HepG2 (cell line): ENCODE data around the gene ZNF764. TPM values are rescaled to one million over a fixed set of nuclear protein-coding genes. Genes with fewer than 3 reads are reported as not detected.

Source experiments
- ATAC-seq: fragments of 200-7000 bp; cut with Tn5 transposase; 3 replicates; pipeline ENCODE4 v1.9.1; 2020; ENCODE audit warnings: mild to moderate bottlenecking, moderate library complexity
- BruUV-seq: library from RNA; stranded (reverse); fragments of 400-500 nt; replicated peaks from 2 replicates; lab custom pipeline; 2021; lab: Mats Ljungman, UMichigan
- CTCF ChIA-PET: fragments of 300-600 bp; formaldehyde crosslinking; extraction: SDS; loops from one replicate; lab custom pipeline; 2021; ENCODE audit warnings: low total read pairs, inconsistent platforms, low intra/inter-chr PET ratio; lab: Yijun Ruan, JAX
- POLR2A ChIA-PET: fragments of 350-600 bp; sonication (Branson Sonifier 250); formaldehyde crosslinking; loops from one replicate; lab custom pipeline; 2020; ENCODE audit warnings: antibody characterized with exemption, inconsistent platforms; lab: Yijun Ruan, JAX
- DNase-seq: peaks from one replicate; pipeline ENCODE4 v3.0.0-alpha.2; 2015; ENCODE audit warnings: low spot score
- FAIRE-seq: peaks from 3 replicates; lab custom pipeline; 2011; peaks lifted over from hg19 to GRCh38; lab: Jason Lieb, UNC
- H2AFZ ChIP-seq: one replicate; pipeline ENCODE4 v1.6.1; 2011; ENCODE audit warnings: low read length, inconsistent platforms
- H3K27ac ChIP-seq: fragments of 300-600 bp; 3 replicates; pipeline ENCODE4 v1.8.0; 2011; ENCODE audit warnings: mixed run types, mild to moderate bottlenecking, mixed read lengths, low read length, inconsistent platforms; ENCODE audit not compliant: insufficient read depth; ENCODE audit errors: extremely low read length
- H3K27me3 ChIP-seq, 2 experiments: fragments of 200-600 bp in 1 of 2; 2 replicates in 1 of 2; 3 replicates in 1 of 2; pipeline versions ENCODE4 v1.6.0 to v1.8.0; 2011; ENCODE audit warnings: low read length in 2 of 2, mild to moderate bottlenecking in 2 of 2, moderate library complexity in 2 of 2, inconsistent platforms in 1 of 2; ENCODE audit not compliant: insufficient read depth in 2 of 2, control insufficient read depth in 1 of 2
- H3K36me3 ChIP-seq, 2 experiments: fragments of 200-600 bp in 1 of 2; replicated peaks in 1 of 2; 2 replicates in 1 of 2; 3 replicates in 1 of 2; pipeline versions ENCODE4 v1.5.1 to v1.8.0; 2011; ENCODE audit warnings: low read length in 2 of 2, inconsistent platforms in 1 of 2; ENCODE audit not compliant: insufficient read depth in 2 of 2, control insufficient read depth in 1 of 2
- H3K4me1 ChIP-seq: 2 replicates; pipeline ENCODE4 v1.5.1; 2012; ENCODE audit warnings: low read length, inconsistent platforms; ENCODE audit not compliant: insufficient read depth
- H3K4me2 ChIP-seq: 2 replicates; pipeline ENCODE4 v1.6.0; 2011; ENCODE audit warnings: low read depth, low read length, inconsistent platforms
- H3K4me3 ChIP-seq, 3 experiments: fragments of 200-600 bp in 1 of 3; sonication (generic), shearing (Covaris generic) in 1 of 3; replicated peaks in 1 of 3; 2 replicates each; pipeline ENCODE4 v1.5.1; 2011 to 2016; ENCODE audit warnings: low read length in 3 of 3, inconsistent platforms in 2 of 3, low read depth in 2 of 3, mild to moderate bottlenecking in 2 of 3, control low read depth in 1 of 3, mixed read lengths in 1 of 3; ENCODE audit not compliant: insufficient read depth in 1 of 3
- H3K79me2 ChIP-seq: one replicate; pipeline ENCODE4 v1.6.1; 2011; ENCODE audit warnings: low read length, inconsistent platforms; ENCODE audit not compliant: insufficient read depth
- H3K9ac ChIP-seq: 2 replicates; pipeline ENCODE4 v1.6.0; 2011; ENCODE audit warnings: mild to moderate bottlenecking, low read depth, low read length, inconsistent platforms; ENCODE audit not compliant: insufficient read depth
- H3K9me3 ChIP-seq: 2 replicates; pipeline ENCODE4 v1.5.1; 2012; ENCODE audit warnings: mild to moderate bottlenecking, low read length
- H4K20me1 ChIP-seq: 2 replicates; pipeline ENCODE4 v1.6.0; 2011; ENCODE audit warnings: inconsistent platforms, mild to moderate bottlenecking, low read length, moderate library complexity; ENCODE audit not compliant: insufficient read depth
- AGO2 ChIP-seq: fragments of 200-400 bp; formaldehyde crosslinking; optimal IDR thresholded peaks from 2 replicates; pipeline ENCODE3; 2017; ENCODE audit warnings: mild to moderate bottlenecking, low read depth, low read length, moderate library complexity
- CHCHD3 ChIP-seq: sonication (generic); formaldehyde crosslinking; IDR thresholded peaks from 2 replicates; pipeline ENCODE4 v1.8.0; 2022; ENCODE audit warnings: mild to moderate bottlenecking, missing genetic modification reagents, moderate library complexity
- ETS1 ChIP-seq: sonication (generic); formaldehyde crosslinking; IDR thresholded peaks from 2 replicates; pipeline ENCODE4 v1.4.0; 2020; ENCODE audit warnings: missing genetic modification reagents
- ETV5 ChIP-seq: IDR thresholded peaks from 2 replicates; pipeline ENCODE4 v1.6.1; 2018; ENCODE audit warnings: missing biosample characterization, missing genetic modification reagents, inconsistent platforms, borderline replicate concordance
- HCFC1 ChIP-seq: fragments of 150-350 bp; IDR thresholded peaks from 2 replicates; pipeline ENCODE4 v1.6.1; 2014; ENCODE audit warnings: low read depth, low read length
- HNRNPH1 ChIP-seq: fragments of 200-400 bp; formaldehyde crosslinking; optimal IDR thresholded peaks from 2 replicates; pipeline ENCODE3; 2017; ENCODE audit warnings: mild to moderate bottlenecking, low read depth, low read length
- KLF13 ChIP-seq: sonication (generic); formaldehyde crosslinking; IDR thresholded peaks from 2 replicates; pipeline ENCODE4 v1.4.0; 2020; ENCODE audit warnings: mild to moderate bottlenecking, missing genetic modification reagents
- MAX ChIP-seq: IDR thresholded peaks from 2 replicates; pipeline ENCODE4 v1.6.1; 2012; ENCODE audit warnings: inconsistent platforms
- NFIB ChIP-seq: sonication (generic); formaldehyde crosslinking; IDR thresholded peaks from 2 replicates; pipeline ENCODE4 v1.9.0; 2021; ENCODE audit warnings: missing genetic modification reagents, mild to moderate bottlenecking, borderline replicate concordance
- POLR2A ChIP-seq, 2 experiments: IDR thresholded peaks; 2 replicates each; pipeline ENCODE4 v1.6.1; 2011; ENCODE audit warnings: low read depth in 2 of 2, low read length in 2 of 2, mild to moderate bottlenecking in 1 of 2, moderate library complexity in 1 of 2; ENCODE audit not compliant: insufficient read depth in 1 of 2
- POLR2G ChIP-seq: fragments of 200-400 bp; formaldehyde crosslinking; IDR thresholded peaks from 2 replicates; pipeline ENCODE4 v1.6.1; 2018; ENCODE audit warnings: mild to moderate bottlenecking, low read depth, low read length, moderate library complexity
- RBM22 ChIP-seq: fragments of 200-400 bp; formaldehyde crosslinking; optimal IDR thresholded peaks from 2 replicates; pipeline ENCODE3; 2017; ENCODE audit warnings: mild to moderate bottlenecking, low read length, moderate library complexity
- RBM39 ChIP-seq: fragments of 200-400 bp; formaldehyde crosslinking; IDR thresholded peaks from one replicate; pipeline ENCODE4 v1.6.1; 2018; ENCODE audit warnings: antibody characterized with exemption, mild to moderate bottlenecking, low read depth, low read length; ENCODE audit not compliant: poor library complexity, severe bottlenecking
- SSRP1 ChIP-seq: IDR thresholded peaks from 2 replicates; pipeline ENCODE4 v1.6.1; 2016; ENCODE audit warnings: control low read depth
- ZBTB38 ChIP-seq: sonication (generic); formaldehyde crosslinking; IDR thresholded peaks from 2 replicates; pipeline ENCODE4 v1.5.1; 2020; ENCODE audit warnings: mild to moderate bottlenecking, missing genetic modification reagents
- ZBTB39 ChIP-seq: sonication (generic); formaldehyde crosslinking; IDR thresholded peaks from 2 replicates; pipeline ENCODE4 v1.5.0; 2020; ENCODE audit warnings: missing genetic modification reagents
- ZC3H13 ChIP-seq: sonication (generic); formaldehyde crosslinking; IDR thresholded peaks from 2 replicates; pipeline ENCODE4 v1.8.1; 2023; ENCODE audit warnings: mild to moderate bottlenecking, missing genetic modification reagents, moderate library complexity
- ZFP90 ChIP-seq: sonication (generic); formaldehyde crosslinking; IDR thresholded peaks from 2 replicates; pipeline ENCODE4 v1.8.0; 2022; ENCODE audit warnings: missing genetic modification reagents, mild to moderate bottlenecking, inconsistent platforms, borderline replicate concordance
- ZFX ChIP-seq: sonication (generic); formaldehyde crosslinking; IDR thresholded peaks from 2 replicates; pipeline ENCODE4 v1.4.0; 2020; ENCODE audit warnings: mild to moderate bottlenecking, low read depth, missing genetic modification reagents, moderate library complexity
- ZNF546 ChIP-seq: sonication (generic); formaldehyde crosslinking; conservative IDR thresholded peaks from 2 replicates; pipeline ENCODE4 v1.8.1; 2023; ENCODE audit warnings: mild to moderate bottlenecking, missing genetic modification reagents
- WGBS: methylation state at CpG from one replicate; pipeline ENCODE4 v1.1.6; 2017; ENCODE audit warnings: low lambda C conversion rate; 5-methylcytosine and 5-hydroxymethylcytosine counted together
- in situ Hi-C: cut with HindIII; loops from 2 replicates; pipeline ENCODE4 v1.10.0; 2017; ENCODE audit warnings: low pct_unique_long_range_greater_than_20kb; ENCODE audit not compliant: extremely low pct_ligation_motif_present
- intact Hi-C: fragments of 100-400 bp; cut with micrococcal nuclease; formaldehyde crosslinking; loops from one replicate; pipeline ENCODE4 v1.10.0; 2022; ENCODE audit not compliant: unreplicated experiment
- polyA plus RNA-seq, 8 experiments: library from polyadenylated mRNA; depleted of rRNA in 3 of 8; stranded (reverse) in 7 of 8; unstranded in 1 of 8; fragments of >200 nt; fragmentation: Illumina TruSeq in 4 of 8; extraction: Trizol in 4 of 8; gene quantifications; 2 replicates each; pipeline versions ENCODE4 v1.2.1 to v1.2.3, GENCODE V29; 2011 to 2016; ENCODE audit warnings: low read depth in 4 of 8, missing spikeins in 1 of 8, mixed read lengths in 1 of 8; ENCODE audit not compliant: insufficient read depth in 1 of 8
- total RNA-seq, 5 experiments: library from RNA; depleted of rRNA; stranded (reverse); fragments of >200 nt; fragmentation: Illumina TruSeq; extraction: Trizol; gene quantifications; 2 replicates each; pipeline ENCODE4 v1.2.3, GENCODE V29; 2016; ENCODE audit warnings: low read depth in 1 of 5

ZNF764 gene
- total and polyA plus RNA-seq, 2 of the 13 experiments (the other 11 are each of a cell fraction or from before 2014, with no cell fraction given) = 4.1 to 9.1 TPM

- Histone ChIP-seq H3K4me2 (no peak overlapping the region), H3K9me3 (no peaks in the 10 kb centered on the region), H3K27ac (no peak overlapping the region), H3K36me3 (peaks cover 1 to 8% of the 10 kb centered on the region in 2 experiments; a peak in 1 of 5 replicates), H3K4me1 (peaks cover 59% of the 10 kb centered on the region), H2AFZ (no peak overlapping the region), H3K4me3 (no peak overlapping the region), H4K20me1 (no peaks in the 10 kb centered on the region), H3K9ac (no peak overlapping the region), H3K79me2 (no peaks in the 10 kb centered on the region), H3K27me3 (no peaks in the 10 kb centered on the region; a peak in 1 of 5 replicates)
- WGBS = 96% methylated on average over 54 of the region's 60 CpGs
- intact Hi-C loops = loop anchor here (5.0 to 10.0 kb wide), 2 partner anchors 130 to 172 kb away; partner anchors contain the start of genes FBRS, PRR14 and SRCAP
- ATAC-seq (no peak), FAIRE-seq (no peak), DNase-seq (no peak)
- ChIA-PET CTCF (no interaction called here), POLR2A (interaction anchor here (0.7 to 2.3 kb wide), 7 partner anchors 9 to 95 kb away, joined by 4 to 9 read pairs (median 6); partner anchors contain the start of genes DCTPP1 and ZNF764)
- in situ Hi-C loops = no loop called here
- no TSS peak for BruUV-seq
- TF ChIP-seq ZFP90 (CRISPR knock-in tag) (no peak), ZNF546 (CRISPR knock-in tag) (no peak), RBM22 (peak; percentile 28), KLF13 (no peak), MAX (0 out of 2 replicates have a peak, but pooled peaks have one; percentile 16), AGO2 (peak; percentile 94), ZBTB39 (0 out of 2 replicates have a peak, but pooled peaks have one; percentile 34), HCFC1 (no peak), ETS1 (no peak), SSRP1 (CRISPR knock-in tag) (0 out of 2 replicates have a peak, but pooled peaks have one; percentile 1), ZBTB38 (peak; percentile 67; the same call in 1 of the 2 replicates), NFIB (CRISPR knock-in tag) (0 out of 2 replicates have a peak, but pooled peaks have one; percentile 26), ETV5 (CRISPR knock-in tag) (0 out of 2 replicates have a peak, but pooled peaks have one; percentile 19), ZC3H13 (CRISPR knock-in tag) (peak; percentile 90), POLR2A (IDR thresholded peaks at IDR 0.05; ENCODE audit: insufficient read depth in 1 of 2, low read depth in 2 of 2, low read length in 2 of 2) (peak in 1 of 2 experiments; percentile 31; a peak in 1 of 4 replicates), RBM39 (peak; percentile 17), POLR2G (peak; percentile 42), ZFX (no peak), HNRNPH1 (no peak), CHCHD3 (CRISPR knock-in tag) (0 out of 2 replicates have a peak, but pooled peaks have one; percentile 24)
Observed at GRCh38 chr16:30524575-30525568, 33.3 kb downstream of the ZNF764 start.
